Stimulated activated CD8-positive, alpha-beta memory T cell treated with anti-CD3 and anti-CD28 coated beads, Interleukin-7, amount 100 ng/mL, for 48 hours (primary cell): ENCODE results near the gene NRK.
"Not testable (repeated sequence)": the region's sequence is repeated elsewhere in the genome, so short reads cannot be mapped to it uniquely, and the experiment has no call there.

Experiments
- DNase-seq, 2 donors: peaks; one replicate each; pipeline ENCODE4 v3.0.0-alpha.2; 2020; ENCODE audit warnings: low read depth in 1 of 2; ENCODE audit errors: extremely low read depth in 1 of 2

NRK gene

DNA sequence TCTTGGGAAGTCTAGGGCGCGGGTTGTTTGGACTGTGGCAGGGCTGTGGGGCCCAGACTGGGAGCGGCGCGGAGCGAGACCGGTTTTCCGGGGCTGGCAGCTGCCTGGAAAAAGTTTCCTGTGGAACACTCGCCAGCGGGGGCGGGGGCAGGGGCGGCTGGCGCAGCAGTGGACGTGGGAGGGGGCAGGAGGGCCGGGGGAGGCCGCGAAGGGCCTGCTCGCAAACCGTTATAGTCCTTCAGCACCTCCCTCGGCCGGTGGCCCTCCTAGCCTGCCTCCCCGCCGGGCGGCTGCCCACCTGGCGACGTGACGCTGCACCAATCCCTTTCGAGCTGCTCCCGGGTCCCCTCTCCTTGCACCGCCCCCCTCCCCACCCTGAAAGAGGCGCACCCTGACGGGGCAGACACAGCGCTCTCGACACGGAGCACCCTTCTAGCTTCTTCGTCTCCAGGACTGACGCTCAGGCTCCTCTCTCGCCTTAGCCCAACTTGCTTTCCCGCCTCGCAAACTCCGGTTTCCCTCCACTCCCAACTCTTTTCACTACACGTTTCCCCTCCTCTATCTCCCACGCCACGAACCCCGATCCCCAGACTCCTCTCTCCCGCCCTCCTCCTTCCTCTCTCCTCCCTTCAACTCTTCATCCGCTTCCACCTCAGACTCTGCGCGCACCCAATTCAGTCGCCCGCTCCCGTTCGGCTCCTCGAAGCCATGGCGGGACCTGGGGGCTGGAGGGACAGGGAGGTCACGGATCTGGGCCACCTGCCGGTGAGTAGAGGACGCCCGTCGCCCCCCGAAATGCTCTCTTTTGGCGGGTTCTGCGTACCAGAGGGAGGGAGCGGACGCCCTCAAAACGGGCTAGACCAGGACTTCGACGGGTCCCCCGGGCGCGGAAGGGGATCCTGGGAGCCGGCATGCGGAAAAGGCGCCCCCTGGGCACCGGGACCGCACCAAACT, at the start of gene NRK:
Gene NRK (plus strand): TSS at position 402 of the 954 bp plus-strand sequence. CDS start 307 bp downstream, at position 709.
- DNase-seq: no peak

DNA sequence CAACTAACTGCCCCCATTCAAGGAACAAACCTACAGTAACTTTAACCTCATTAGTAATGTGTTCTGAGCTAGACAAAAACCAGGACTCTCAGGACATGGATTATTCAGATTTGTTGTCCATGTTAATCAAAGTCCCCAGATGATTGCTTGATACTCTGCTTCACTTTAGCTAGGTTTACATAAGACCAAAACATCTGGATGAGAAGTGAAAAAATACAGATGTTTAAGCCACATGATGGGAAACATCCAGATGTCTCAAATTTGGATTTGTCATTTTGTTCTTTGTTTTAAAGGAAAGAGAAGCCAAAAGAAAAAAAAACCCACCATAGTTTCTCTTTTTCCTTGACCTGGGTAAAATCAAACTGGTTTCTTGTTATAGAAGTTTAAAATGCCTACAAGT, 48.5 kb upstream of the NRK start:
- DNase-seq: no peak

DNA sequence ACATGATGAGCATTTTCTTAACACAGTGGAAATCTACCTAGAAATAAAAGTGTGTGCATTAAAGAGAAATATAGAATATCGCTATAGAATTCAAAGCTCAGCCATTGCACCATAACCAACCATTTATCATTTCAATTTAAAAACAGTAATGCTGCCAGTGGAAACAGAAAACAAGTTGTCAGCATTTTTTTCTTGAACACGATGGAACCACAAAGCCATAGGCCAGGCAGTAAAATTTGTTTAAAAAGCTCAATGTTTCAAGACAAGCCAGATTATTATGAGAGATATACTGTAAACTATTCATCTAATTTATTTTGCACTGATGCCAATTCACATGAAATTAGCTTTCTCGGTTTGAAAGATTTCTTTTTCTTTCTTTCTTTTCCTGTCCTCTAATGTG, 46.7 kb upstream of the NRK start:
- DNase-seq: no peak

DNA sequence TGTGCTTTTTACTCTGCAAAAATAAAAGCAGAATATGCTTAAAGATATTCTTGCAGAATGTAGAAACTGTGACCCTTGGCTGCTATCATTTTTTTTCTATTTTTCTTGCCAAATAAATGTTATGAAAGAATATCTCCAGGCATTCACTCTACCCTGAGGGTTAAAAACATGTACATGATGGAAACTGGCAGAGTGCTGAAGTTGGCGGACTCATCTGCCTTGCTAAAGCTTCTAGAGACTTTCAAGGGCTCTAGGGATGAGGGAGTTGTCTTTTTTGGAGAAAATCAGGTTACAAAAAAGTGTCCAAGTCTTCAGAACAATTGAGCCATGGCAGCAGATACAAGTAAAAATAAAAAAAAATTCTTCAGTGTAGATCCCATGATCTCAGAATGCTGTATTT, 40.5 kb upstream of the NRK start:
- no peak for DNase-seq

DNA sequence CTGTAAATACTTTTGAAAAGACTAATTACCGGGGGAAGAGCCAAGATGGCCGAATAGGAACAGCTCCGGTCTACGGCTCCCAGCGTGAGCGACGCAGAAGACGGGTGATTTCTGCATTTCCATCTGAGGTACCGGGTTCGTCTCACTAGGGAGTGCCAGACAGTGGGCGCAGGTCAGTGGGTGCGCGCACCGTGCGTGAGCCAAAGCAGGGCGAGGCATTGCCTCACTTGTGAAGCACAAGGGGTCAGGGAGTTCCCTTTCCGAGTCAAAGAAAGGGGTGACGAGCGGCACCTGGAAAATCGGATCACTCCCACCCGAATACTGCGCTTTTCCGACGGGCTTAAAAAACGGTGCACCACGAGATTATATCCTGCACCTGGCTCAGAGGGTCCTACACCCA, 25.5 kb upstream of the NRK start:
- DNase-seq: not testable (repeated sequence)

- no peak for DNase-seq
Observed at GRCh38 chrX:105803891-105804290, 18.4 kb upstream of the NRK start.

DNA sequence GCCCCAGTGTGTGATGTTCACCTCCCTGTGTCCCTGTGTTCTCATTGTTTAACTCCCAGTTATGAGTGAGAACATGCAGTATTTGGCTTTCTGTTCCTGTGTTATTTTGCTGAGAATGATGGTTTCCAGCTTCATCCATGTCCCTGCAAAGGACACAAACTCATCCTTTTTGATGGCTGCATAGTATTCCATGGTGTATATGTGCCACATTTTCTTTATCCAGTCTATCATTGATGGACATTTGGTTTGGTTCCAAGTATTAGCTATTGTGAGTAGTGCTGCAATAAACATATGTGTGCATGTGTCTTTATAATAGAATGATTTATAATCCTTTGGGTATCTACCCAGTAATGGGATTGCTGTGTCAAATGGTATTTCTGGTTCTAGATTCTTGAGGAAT, 16.7 kb upstream of the NRK start:
- not testable (repeated sequence) for DNase-seq

- no peak for DNase-seq
Observed at GRCh38 chrX:105816517-105816916, 5.8 kb upstream of the NRK start.

GRCh38 chrX:105820247-105820646, 2.1 kb upstream of the NRK start:
- no peak for DNase-seq

GRCh38 chrX:105821471-105822121, 743 bp upstream of the NRK start:
- DNase-seq: no peak

DNA sequence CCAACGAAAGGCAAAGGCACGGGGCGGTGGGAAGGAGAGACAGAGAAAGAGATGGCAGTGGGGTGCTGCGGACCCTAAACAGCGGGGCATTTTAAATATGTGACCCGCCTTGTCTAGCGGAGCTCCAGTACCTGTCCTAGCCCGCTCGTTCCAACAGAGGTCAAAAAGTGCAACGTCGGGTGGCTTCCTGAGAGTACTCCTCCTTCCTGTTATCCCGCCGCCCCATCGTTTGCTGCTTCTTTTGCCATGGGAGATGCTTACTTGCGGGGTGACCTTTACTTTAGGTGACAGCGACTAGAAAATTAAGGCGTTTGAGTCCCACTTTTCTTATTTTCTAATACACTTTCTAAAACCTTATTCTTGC, 735 bp downstream of the NRK start:
- no peak for DNase-seq

DNA sequence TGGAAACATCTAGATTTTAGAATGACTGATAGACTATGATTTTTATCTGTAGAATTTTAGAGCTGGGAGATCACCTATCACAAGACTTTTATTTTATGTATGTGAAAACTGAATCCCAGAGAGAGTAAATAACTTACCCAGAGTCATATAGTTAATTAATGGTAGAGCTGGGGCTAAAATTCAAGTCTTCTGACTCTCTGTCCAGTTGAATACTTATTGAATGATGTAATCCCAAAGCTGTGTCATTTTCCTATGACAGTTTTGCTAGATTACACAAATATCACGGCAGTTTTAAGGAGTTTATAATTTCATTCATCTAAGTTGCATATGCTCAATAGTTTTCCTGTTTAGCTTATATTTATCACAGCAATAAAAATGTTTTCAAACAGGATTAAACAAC, 6.7 kb downstream of the NRK start:
- DNase-seq: no peak

DNA sequence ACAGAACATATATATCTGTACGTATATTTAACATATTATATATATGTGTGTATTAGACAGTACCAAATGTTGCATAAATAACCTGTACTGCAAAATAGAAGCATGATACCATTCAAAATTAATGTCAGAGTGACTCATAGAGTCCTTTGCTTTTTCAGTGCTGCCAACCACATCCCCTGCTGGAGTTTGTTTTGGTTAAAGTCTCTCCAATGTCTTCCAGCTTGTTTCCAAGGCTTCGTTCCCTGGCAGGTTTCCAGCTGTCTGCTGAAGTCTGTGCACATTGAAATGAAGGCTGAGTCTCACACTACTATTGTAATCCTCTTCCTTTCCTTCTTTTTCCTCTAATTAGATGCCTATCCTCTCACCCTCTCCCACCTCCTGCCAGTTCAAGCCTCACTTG, 14.9 kb downstream of the NRK start:
- no peak for DNase-seq

- DNase-seq: no peak
Observed at GRCh38 chrX:105845631-105846030, 23.3 kb downstream of the NRK start.

GRCh38 chrX:105850100-105850499, 27.8 kb downstream of the NRK start:
- DNase-seq: not testable (repeated sequence)

DNA sequence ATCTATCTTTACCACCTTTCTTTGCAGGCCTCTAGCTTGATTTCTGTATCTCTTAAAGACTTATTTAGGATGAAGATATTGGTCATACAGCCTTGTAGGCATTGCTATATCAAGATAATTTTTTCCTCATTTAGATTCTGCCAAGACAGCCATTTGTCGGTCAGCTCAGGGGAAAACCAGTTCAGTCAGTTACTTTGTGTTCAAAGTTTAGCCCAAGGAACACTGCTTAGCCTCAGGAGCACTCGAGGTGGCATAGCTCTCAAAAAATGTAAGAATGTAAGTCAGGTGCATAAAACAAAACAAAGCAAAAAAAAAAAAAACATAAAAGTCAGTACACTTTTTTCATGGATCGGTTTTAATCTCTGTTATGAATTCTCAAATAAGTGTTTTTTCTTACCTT, 43.4 kb downstream of the NRK start:
- DNase-seq: no peak

DNA sequence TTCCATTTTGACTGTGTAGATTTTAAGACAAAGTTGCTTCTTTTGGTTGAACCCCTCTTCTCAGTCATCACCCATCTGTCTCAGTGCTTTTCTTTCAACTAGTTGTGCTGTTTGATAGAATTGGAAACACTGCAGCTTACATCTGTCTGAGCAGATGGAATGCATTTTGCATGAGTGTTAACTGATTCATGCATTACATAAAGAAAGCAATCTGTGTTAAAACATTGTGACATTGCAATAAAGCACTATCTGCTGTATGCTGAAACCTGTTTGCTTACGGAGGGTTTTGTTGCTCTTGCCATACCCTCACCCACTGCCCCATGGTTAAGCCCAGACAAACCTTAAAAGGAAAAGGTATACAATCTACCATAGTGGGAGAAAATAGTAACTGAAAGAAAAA, 47.4 kb downstream of the NRK start:
- no peak for DNase-seq

DNA sequence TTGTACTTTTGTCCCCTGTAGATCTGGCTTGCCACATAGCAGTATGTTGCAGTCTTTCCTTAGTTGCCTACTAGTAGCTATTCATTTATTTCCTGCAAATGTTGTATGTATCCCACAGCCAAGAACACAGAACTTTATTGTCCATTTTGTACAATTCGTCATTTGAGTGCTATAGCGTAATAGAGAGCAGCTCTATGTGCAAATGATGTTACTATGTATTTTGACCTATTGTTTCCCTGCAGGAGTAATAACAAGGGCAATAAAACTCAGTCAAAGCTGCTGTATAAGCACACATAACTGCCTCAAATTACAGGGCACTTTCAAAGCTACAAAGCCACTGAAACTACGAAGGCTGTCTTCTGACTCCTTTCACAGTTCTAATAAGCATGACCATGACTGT, 48.1 kb downstream of the NRK start:
- DNase-seq: no peak

DNA sequence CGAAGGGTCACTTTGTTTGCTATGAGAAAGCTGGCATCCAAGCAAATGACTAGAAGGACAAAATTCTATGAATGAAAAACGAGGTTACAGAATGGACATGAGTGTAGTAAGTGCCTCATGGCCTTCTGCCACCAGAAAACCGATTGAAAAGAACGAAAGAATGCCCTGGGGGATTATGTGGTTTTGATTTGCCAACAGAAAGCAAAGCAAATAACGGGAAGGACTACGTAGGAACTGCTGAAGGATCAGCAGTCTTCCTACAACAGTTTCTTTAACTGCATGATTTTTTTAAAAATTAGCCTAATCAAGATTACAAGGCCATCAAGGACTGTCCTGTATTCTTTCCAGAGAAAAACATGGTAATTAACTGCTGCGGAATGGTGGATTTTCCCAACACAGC, 50.6 kb downstream of the NRK start:
- DNase-seq: no peak

- DNase-seq: no peak
Observed at GRCh38 chrX:105874790-105875189, 52.5 kb downstream of the NRK start.

DNA sequence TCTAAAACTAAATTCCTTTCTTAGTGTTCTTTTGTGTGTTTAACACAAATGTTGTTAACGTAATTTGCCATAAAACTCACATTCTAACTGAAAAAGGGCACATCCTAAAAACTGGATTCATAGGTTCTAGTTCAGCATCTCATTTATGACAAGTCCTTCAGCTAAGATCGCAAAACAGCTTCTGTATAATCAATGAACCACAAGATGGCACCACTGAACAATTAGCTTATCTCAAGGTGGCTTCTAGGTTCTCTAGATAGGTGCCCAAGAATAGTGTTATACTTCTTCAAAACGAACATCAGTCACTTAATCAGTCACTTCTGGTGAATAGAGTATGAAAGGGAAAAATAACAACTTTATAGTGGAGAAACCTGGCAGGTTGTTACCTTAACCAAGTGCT, 54.3 kb downstream of the NRK start:
- no peak for DNase-seq

DNA sequence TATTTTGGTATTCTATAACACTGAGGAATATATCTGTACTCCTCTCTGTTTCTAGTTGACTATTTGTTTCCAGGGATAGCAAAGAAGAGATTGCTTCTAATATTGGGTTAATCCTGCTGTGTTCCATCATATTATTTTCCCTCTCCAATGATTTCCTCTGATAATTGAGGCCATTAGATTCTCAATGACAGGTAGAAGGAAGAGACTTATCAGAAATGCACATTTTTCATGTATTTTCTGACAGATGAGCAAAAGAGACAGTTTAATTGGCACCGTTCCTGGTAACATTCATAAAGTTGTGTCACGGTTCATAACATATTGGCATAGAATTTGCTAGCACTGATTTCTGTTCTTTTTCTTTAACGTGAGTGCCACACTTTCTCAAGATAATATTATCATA, 58.2 kb downstream of the NRK start:
- no peak for DNase-seq
